Measurements from ENCODE around the gene FNTB.

FNTB gene

DNA sequence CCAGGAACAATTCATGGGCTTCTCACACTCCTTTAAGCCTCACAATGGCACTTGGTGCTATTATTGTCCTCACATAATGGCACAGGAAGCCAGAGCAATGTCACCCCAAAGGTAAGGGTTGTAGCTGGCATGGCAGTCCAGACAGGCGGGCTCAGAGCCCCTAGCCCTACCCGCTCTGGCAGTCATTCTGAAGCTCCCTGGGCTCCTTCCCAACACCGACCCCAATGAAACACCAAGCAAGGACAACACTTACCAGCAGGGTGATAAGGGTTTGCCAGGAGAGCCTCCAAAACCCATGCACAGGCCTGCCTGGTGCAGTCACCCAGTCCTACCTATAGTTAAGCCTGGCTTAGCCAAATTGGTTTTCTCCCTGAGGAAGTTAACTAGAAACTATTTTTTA, 84.8 kb downstream of the FNTB start:
- Histone ChIP-seq H3K9me3 (ENCODE audit: control insufficient read depth, insufficient read depth, low read length) (no peaks in the 10 kb centered on the region), H3K79me2 (ENCODE audit: control insufficient read depth, low read length) (no peaks in the 10 kb centered on the region), H4K20me1 (ENCODE audit: control insufficient read depth, insufficient read depth, low read depth, low read length) (0 out of 2 replicates have a peak, but pooled peaks cover 4% of the 10 kb centered on the region), H3K4me1 (ENCODE audit: control insufficient read depth, low read length) (no peaks in the 10 kb centered on the region), H3K27me3 (ENCODE audit: control insufficient read depth, low read length) (no peaks in the 10 kb centered on the region), H3K36me3 (ENCODE audit: control insufficient read depth, low read length) (peaks cover 44% of the 10 kb centered on the region), H3K4me2 (ENCODE audit: low read length) (no peak overlapping the region), H3K9me2 (replicated peaks; ENCODE audit: control insufficient read depth, low read length) (no peaks in the 10 kb centered on the region), H3F3A (ENCODE audit: control insufficient read depth, insufficient read depth) (no peaks in the 10 kb centered on the region), H3K4me3 (ENCODE audit: low read length) (no peak overlapping the region), H3K27ac (ENCODE audit: low read depth, low read length) (no peak overlapping the region)
- TF ChIP-seq, protein P1, sequence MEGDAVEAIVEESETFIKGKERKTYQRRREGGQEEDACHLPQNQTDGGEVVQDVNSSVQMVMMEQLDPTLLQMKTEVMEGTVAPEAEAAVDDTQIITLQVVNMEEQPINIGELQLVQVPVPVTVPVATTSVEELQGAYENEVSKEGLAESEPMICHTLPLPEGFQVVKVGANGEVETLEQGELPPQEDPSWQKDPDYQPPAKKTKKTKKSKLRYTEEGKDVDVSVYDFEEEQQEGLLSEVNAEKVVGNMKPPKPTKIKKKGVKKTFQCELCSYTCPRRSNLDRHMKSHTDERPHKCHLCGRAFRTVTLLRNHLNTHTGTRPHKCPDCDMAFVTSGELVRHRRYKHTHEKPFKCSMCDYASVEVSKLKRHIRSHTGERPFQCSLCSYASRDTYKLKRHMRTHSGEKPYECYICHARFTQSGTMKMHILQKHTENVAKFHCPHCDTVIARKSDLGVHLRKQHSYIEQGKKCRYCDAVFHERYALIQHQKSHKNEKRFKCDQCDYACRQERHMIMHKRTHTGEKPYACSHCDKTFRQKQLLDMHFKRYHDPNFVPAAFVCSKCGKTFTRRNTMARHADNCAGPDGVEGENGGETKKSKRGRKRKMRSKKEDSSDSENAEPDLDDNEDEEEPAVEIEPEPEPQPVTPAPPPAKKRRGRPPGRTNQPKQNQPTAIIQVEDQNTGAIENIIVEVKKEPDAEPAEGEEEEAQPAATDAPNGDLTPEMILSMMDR (IDR thresholded peaks at IDR 0.05; ENCODE audit: low read depth, low read length, poor library complexity, severe bottlenecking): no peak
- no peak for TF ChIP-seq EZH2phosphoT487 (IDR thresholded peaks at IDR 0.05; ENCODE audit: borderline replicate concordance, low read length)

GRCh38 chr14:65072256-65072655, 85.6 kb downstream of the FNTB start:
- no peak overlapping the region for H3K4me3 ChIP-seq (ENCODE audit: low read length)
- no peaks in the 10 kb centered on the region for H3F3A ChIP-seq (ENCODE audit: control insufficient read depth, insufficient read depth)
- no peaks in the 10 kb centered on the region for H3K79me2 ChIP-seq (ENCODE audit: control insufficient read depth, low read length)
- no peaks in the 10 kb centered on the region for H3K27me3 ChIP-seq (ENCODE audit: control insufficient read depth, low read length)
- H3K36me3 ChIP-seq (ENCODE audit: control insufficient read depth, low read length): peaks cover 49% of the 10 kb centered on the region
- H3K27ac ChIP-seq (ENCODE audit: low read depth, low read length): no peak overlapping the region
- no peaks in the 10 kb centered on the region for H3K4me1 ChIP-seq (ENCODE audit: control insufficient read depth, low read length)
- no peak overlapping the region for H3K4me2 ChIP-seq (ENCODE audit: low read length)
- no peak for TF ChIP-seq EZH2phosphoT487 (IDR thresholded peaks at IDR 0.05; ENCODE audit: borderline replicate concordance, low read length)
- TF ChIP-seq, protein P1 (IDR thresholded peaks at IDR 0.05; ENCODE audit: low read depth, low read length, poor library complexity, severe bottlenecking): no peak
- no peaks in the 10 kb centered on the region for H3K9me2 ChIP-seq (replicated peaks; ENCODE audit: control insufficient read depth, low read length)
- H4K20me1 ChIP-seq (ENCODE audit: control insufficient read depth, insufficient read depth, low read depth, low read length): 0 out of 2 replicates have a peak, but pooled peaks cover 4% of the 10 kb centered on the region
- no peaks in the 10 kb centered on the region for H3K9me3 ChIP-seq (ENCODE audit: control insufficient read depth, insufficient read depth, low read length)

DNA sequence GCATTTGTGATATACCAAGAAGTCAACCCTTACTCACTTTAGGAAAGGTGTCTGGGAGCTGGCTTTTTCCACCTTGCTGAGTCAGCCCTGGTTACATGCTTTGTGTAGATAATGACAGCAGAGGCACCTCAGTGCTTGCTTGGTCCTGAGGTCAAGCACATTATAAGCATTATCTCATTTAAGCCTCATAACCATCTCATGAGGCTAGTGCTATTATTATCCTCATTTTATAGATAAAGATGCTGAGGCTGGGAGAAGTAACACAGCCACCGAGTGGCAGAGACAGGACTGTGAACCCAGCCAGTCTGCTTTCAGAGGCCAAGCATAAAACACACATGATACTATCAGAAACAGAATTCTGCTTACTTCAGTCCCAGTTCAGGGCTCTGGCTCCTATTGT, 86.2 kb downstream of the FNTB start:
- Histone ChIP-seq H3K4me2 (ENCODE audit: low read length) (no peak overlapping the region), H3K9me2 (replicated peaks; ENCODE audit: control insufficient read depth, low read length) (no peaks in the 10 kb centered on the region), H3K36me3 (ENCODE audit: control insufficient read depth, low read length) (peaks cover 56% of the 10 kb centered on the region), H4K20me1 (ENCODE audit: control insufficient read depth, insufficient read depth, low read depth, low read length) (0 out of 2 replicates have a peak, but pooled peaks cover 4% of the 10 kb centered on the region), H3K27ac (ENCODE audit: low read depth, low read length) (no peak overlapping the region), H3K4me1 (ENCODE audit: control insufficient read depth, low read length) (no peaks in the 10 kb centered on the region), H3F3A (ENCODE audit: control insufficient read depth, insufficient read depth) (no peaks in the 10 kb centered on the region), H3K79me2 (ENCODE audit: control insufficient read depth, low read length) (no peaks in the 10 kb centered on the region), H3K9me3 (ENCODE audit: control insufficient read depth, insufficient read depth, low read length) (no peaks in the 10 kb centered on the region), H3K4me3 (ENCODE audit: low read length) (no peak overlapping the region), H3K27me3 (ENCODE audit: control insufficient read depth, low read length) (no peaks in the 10 kb centered on the region)
- TF ChIP-seq EZH2phosphoT487 (IDR thresholded peaks at IDR 0.05; ENCODE audit: borderline replicate concordance, low read length): no peak
- TF ChIP-seq, protein P1 (IDR thresholded peaks at IDR 0.05; ENCODE audit: low read depth, low read length, poor library complexity, severe bottlenecking): no peak
